Measurements from ENCODE around the gene CARD9. TPM values are rescaled to one million over a fixed set of nuclear protein-coding genes. Genes with fewer than 3 reads are reported as not detected.

CARD9 gene
- total RNA-seq, 6 experiments from 2014 or later, result 0.48 to 1.6 (median 1.1) TPM

DNA sequence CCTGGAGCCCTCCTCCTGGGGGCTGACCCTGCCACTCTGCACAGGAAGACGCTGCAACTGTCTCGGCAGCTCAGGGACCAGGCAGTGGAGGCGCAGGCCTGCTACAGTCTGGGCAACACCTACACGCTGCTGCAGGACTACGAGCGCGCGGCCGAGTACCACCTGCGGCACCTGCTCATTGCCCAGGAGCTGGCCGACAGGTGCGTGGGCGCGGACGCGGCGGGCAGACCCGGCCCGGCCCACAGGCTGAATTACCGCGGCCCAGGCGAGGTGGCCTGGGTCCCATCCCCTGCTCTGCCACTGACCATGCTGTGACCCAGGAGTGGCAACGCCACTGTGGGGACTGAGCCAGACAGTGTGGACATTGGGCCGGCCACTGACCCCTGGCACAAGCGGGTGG is 35.0 kb downstream of the CARD9 start:
- H3K4me3 ChIP-seq, result no peak overlapping the region
- H3K36me3 ChIP-seq, result no peaks in the 10 kb centered on the region
- H3K9me3 ChIP-seq, result no peaks in the 10 kb centered on the region
- intact Hi-C loops (cut with DNase I), result no loop called here
- H3K27me3 ChIP-seq, result no peaks in the 10 kb centered on the region
- WGBS (ENCODE audit: insufficient coverage, low coverage, low lambda C conversion rate, missing lambda C conversion rate), result 40% methylated on average over 1 of the region's 25 CpGs
- DNase-seq, result no peak
- no peak for ATAC-seq
- no peak overlapping the region for H3K27ac ChIP-seq
- H3K4me1 ChIP-seq, result no peaks in the 10 kb centered on the region
- TF ChIP-seq, protein P1, sequence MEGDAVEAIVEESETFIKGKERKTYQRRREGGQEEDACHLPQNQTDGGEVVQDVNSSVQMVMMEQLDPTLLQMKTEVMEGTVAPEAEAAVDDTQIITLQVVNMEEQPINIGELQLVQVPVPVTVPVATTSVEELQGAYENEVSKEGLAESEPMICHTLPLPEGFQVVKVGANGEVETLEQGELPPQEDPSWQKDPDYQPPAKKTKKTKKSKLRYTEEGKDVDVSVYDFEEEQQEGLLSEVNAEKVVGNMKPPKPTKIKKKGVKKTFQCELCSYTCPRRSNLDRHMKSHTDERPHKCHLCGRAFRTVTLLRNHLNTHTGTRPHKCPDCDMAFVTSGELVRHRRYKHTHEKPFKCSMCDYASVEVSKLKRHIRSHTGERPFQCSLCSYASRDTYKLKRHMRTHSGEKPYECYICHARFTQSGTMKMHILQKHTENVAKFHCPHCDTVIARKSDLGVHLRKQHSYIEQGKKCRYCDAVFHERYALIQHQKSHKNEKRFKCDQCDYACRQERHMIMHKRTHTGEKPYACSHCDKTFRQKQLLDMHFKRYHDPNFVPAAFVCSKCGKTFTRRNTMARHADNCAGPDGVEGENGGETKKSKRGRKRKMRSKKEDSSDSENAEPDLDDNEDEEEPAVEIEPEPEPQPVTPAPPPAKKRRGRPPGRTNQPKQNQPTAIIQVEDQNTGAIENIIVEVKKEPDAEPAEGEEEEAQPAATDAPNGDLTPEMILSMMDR (IDR thresholded peaks at IDR 0.05), result no peak
- TF ChIP-seq POLR2A (IDR thresholded peaks at IDR 0.05), result no peak

DNA sequence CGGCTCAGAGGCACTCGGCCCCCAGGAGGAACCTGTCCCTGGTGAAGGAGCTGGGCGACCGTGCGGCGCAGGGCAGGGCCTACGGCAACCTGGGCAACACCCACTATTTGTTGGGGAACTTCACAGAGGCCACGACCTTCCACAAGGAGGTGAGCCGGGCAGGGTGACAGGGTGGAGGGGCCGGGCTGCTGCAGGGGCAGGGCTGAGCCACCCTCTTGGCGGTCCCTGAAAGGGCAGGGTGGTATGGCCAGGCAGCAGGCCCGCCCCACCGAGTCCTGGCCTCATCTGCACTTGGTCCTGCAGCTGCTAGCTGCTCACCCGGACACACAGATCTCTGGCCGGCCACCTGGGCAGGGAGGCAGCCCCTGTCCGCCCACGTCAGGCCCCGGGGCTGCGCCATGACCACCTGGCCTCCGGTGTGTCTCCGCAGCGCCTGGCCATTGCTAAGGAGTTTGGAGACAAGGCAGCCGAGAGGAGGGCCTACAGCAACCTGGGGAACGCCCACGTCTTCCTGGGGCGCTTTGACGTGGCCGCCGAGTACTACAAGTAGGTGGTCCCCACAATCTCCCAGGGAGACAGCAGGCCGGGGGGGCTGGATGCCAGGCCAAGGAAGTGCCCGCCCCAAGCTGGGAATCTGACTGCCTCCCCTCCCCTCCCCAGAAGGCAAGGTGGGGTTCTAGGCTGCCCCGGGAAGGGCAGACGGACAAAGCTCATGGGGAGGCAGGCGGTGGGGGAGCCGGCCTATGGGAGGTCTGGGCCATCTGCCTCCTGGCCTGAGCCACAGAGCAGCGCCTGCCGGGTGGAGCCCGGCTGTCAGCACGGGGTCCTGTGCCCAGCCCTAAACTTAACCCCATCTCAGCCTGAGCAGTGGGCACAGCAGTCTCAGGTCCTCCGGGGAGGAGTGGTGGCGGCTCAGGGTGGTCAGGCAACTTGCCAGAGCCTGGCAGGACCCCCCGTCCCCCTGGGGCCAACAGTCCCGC is 35.8 kb downstream of the CARD9 start:
- 86% methylated on average over 6 of the region's 43 CpGs for WGBS (ENCODE audit: insufficient coverage, low coverage, low lambda C conversion rate, missing lambda C conversion rate)
- no peaks in the 10 kb centered on the region for H3K4me1 ChIP-seq
- TF ChIP-seq POLR2A (IDR thresholded peaks at IDR 0.05), result no peak
- TF ChIP-seq, protein P1 (IDR thresholded peaks at IDR 0.05), result no peak
- no peak for DNase-seq
- H3K27ac ChIP-seq, result no peak overlapping the region
- H3K27me3 ChIP-seq, result no peaks in the 10 kb centered on the region
- H3K4me3 ChIP-seq, result no peak overlapping the region
- ATAC-seq, result no peak
- H3K36me3 ChIP-seq, result no peaks in the 10 kb centered on the region
- H3K9me3 ChIP-seq, result no peaks in the 10 kb centered on the region
- intact Hi-C loops (cut with DNase I), result no loop called here

DNA sequence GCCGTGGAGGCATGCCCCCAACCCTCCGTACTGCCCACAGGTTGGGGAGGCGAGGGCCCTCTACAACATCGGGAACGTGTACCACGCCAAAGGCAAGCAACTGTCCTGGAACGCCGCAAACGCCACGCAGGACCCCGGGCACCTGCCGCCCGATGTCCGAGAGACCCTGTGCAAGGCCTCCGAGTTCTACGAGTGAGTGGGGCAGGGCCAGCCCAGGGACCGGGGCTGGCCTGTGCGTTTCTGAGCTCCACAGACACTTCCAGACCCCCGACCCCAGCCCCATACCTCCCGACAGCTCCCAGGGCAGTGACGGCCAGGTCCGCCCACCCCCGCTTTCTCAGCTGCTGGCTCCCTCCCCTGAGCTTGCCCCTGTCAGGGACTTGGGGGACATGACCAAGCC is 36.6 kb downstream of the CARD9 start:
- no peaks in the 10 kb centered on the region for H3K9me3 ChIP-seq
- TF ChIP-seq, protein P1 (IDR thresholded peaks at IDR 0.05), result no peak
- no peak for TF ChIP-seq POLR2A (IDR thresholded peaks at IDR 0.05)
- no peak overlapping the region for H3K4me3 ChIP-seq
- H3K4me1 ChIP-seq, result no peaks in the 10 kb centered on the region
- DNase-seq (no peak), ATAC-seq (no peak)
- H3K36me3 ChIP-seq, result no peaks in the 10 kb centered on the region
- no peak overlapping the region for H3K27ac ChIP-seq
- intact Hi-C loops (cut with DNase I), result no loop called here
- no CpG with 5 or more reads among the region's 23 CpGs for WGBS (ENCODE audit: insufficient coverage, low coverage, low lambda C conversion rate, missing lambda C conversion rate)
- H3K27me3 ChIP-seq, result no peaks in the 10 kb centered on the region

DNA sequence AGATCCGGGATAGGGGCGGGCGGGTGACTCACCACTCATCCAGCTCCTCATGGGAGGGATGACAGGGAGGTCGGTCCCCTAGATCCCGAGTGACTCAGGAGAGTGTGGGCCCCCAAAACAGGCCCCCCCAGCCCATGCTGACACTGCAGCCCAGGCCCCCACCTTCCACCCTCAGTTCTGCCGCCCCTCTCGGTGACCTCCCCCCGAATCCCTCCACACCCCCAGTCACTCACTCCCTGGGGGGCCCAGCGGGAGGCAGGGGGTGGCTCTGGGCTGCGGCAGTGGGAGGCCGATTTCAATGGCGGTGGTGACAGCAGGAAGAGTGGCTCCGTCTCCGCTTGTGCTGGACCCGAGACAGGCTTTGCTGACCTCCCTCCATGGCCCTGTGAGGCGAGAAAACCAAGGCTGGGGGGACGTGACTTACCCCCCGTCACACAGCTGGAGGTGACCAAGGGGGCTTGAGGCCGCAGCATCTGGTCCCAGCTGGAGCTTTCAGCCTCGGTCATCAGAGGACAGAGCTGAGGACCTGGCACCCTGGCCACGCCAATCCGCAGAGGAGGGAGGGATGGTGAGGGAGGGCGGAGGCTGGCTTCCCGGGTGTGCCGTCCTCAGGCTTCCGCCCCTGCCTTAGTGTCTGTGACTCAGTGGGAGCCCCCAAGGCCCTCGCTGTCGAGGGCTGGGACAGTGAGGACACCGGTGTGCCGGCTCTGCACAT is 37.2 kb downstream of the CARD9 start:
- Histone ChIP-seq H3K4me1 (no peaks in the 10 kb centered on the region), H3K9me3 (no peaks in the 10 kb centered on the region), H3K36me3 (no peaks in the 10 kb centered on the region), H3K27me3 (no peaks in the 10 kb centered on the region), H3K27ac (no peak overlapping the region), H3K4me3 (no peak overlapping the region)
- no peak for ATAC-seq
- TF ChIP-seq, protein P1 (IDR thresholded peaks at IDR 0.05), result no peak
- TF ChIP-seq POLR2A (IDR thresholded peaks at IDR 0.05), result no peak
- 62% methylated on average over 3 of the region's 30 CpGs for WGBS (ENCODE audit: insufficient coverage, low coverage, low lambda C conversion rate, missing lambda C conversion rate)
- intact Hi-C loops (cut with DNase I), result no loop called here
- no peak for DNase-seq
